Gastroesophageal sphincter (tissue), 4 donors: ENCODE results near the gene TBATA. TPM values are rescaled to one million over a fixed set of nuclear protein-coding genes. Genes with fewer than 3 reads are reported as not detected.

Source experiments
- ATAC-seq: fragments of 150-250 bp; one replicate; pipeline ENCODE4 v1.9.1; 2016; ENCODE audit warnings: mild to moderate bottlenecking, moderate library complexity
- H3K27ac ChIP-seq, 4 donors: fragments of 200-600 bp; sonication (generic) in 3 of 4; 1 replicate in 3 of 4; 2 replicates in 1 of 4; pipeline ENCODE4 v1.5.1; 2016 to 2019
- H3K27me3 ChIP-seq: fragments of 200-600 bp; sonication (generic); one replicate; pipeline ENCODE4 v1.5.1; 2019
- H3K36me3 ChIP-seq, 2 donors: fragments of 200-600 bp; sonication (generic); one replicate each; pipeline ENCODE4 v1.5.1; 2019; ENCODE audit warnings: control low read depth in 1 of 2
- H3K4me1 ChIP-seq, 3 donors: fragments of 200-600 bp; sonication (generic); 1 replicate in 2 of 3; 2 replicates in 1 of 3; pipeline ENCODE4 v1.5.1; 2016 to 2019; ENCODE audit warnings: control low read depth in 2 of 3
- H3K4me3 ChIP-seq, 2 donors: fragments of 200-600 bp; sonication (generic); one replicate each; pipeline ENCODE4 v1.5.1; 2019; ENCODE audit warnings: mild to moderate bottlenecking in 1 of 2, moderate library complexity in 1 of 2
- H3K9me3 ChIP-seq, 3 donors: fragments of 200-600 bp; sonication (generic); one replicate each; pipeline ENCODE4 v1.5.1; 2017 to 2019; ENCODE audit warnings: control low read depth in 2 of 3
- EP300 ChIP-seq: sonication (generic); formaldehyde crosslinking; IDR thresholded peaks from one replicate; pipeline ENCODE4 v1.6.1; 2017; ENCODE audit warnings: antibody characterized with exemption, mild to moderate bottlenecking
- POLR2A ChIP-seq, 2 donors: fragments of 450-650 bp; IDR thresholded peaks; one replicate each; pipeline ENCODE4 v1.6.1; 2017; ENCODE audit warnings: antibody characterized with exemption in 2 of 2, mild to moderate bottlenecking in 2 of 2, moderate library complexity in 1 of 2
- POLR2AphosphoS5 ChIP-seq: sonication (generic); formaldehyde crosslinking; IDR thresholded peaks from one replicate; pipeline ENCODE4 v1.6.1; 2017; ENCODE audit warnings: antibody characterized with exemption
- WGBS, 2 donors: methylation state at CpG; one replicate each; pipeline ENCODE4 v1.1.5; 2018; ENCODE audit warnings: low coverage in 1 of 2; 5-methylcytosine and 5-hydroxymethylcytosine counted together
- total RNA-seq, 4 donors: library from RNA; depleted of rRNA; stranded (reverse); fragments of >200 nt; gene quantifications; one replicate each; pipeline ENCODE4 v1.1.0, GENCODE V29; 2016
- TF ChIP-seq, protein P1 (sequence below), 4 experiments: fragments of 200-600 bp in 2 of 4; fragments of 450-650 bp in 2 of 4; sonication (generic) in 1 of 4; IDR thresholded peaks; one replicate each; pipeline ENCODE4 v1.5.1; 2017 to 2019; ENCODE audit warnings: antibody characterized with exemption in 4 of 4, mild to moderate bottlenecking in 2 of 4, moderate library complexity in 2 of 4

TBATA gene
- total RNA-seq, 4 donors from 2014 or later, result not detected

GRCh38 chr10:70832852-70833528, 47.8 kb upstream of the TBATA start:
- 22 to 52% methylated on average over 3 of the region's 3 CpGs for WGBS, 2 donors
- TF ChIP-seq EP300 (no peak), POLR2AphosphoS5 (no peak), POLR2A (IDR thresholded peaks at IDR 0.05) (no peak)
- TF ChIP-seq, protein P1, sequence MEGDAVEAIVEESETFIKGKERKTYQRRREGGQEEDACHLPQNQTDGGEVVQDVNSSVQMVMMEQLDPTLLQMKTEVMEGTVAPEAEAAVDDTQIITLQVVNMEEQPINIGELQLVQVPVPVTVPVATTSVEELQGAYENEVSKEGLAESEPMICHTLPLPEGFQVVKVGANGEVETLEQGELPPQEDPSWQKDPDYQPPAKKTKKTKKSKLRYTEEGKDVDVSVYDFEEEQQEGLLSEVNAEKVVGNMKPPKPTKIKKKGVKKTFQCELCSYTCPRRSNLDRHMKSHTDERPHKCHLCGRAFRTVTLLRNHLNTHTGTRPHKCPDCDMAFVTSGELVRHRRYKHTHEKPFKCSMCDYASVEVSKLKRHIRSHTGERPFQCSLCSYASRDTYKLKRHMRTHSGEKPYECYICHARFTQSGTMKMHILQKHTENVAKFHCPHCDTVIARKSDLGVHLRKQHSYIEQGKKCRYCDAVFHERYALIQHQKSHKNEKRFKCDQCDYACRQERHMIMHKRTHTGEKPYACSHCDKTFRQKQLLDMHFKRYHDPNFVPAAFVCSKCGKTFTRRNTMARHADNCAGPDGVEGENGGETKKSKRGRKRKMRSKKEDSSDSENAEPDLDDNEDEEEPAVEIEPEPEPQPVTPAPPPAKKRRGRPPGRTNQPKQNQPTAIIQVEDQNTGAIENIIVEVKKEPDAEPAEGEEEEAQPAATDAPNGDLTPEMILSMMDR (IDR thresholded peaks at IDR 0.05), result no peak
- Histone ChIP-seq H3K36me3 (peaks cover 0 to 9% of the 10 kb centered on the region in 2 donors), H3K9me3 (no peaks in the 10 kb centered on the region), H3K27me3 (no peaks in the 10 kb centered on the region), H3K27ac (no peak overlapping the region), H3K4me1 (peaks cover 0 to 35% (median 0%) of the 10 kb centered on the region in 3 donors), H3K4me3 (no peak overlapping the region)
- no peak for ATAC-seq

GRCh38 chr10:70832221-70832620, 47.0 kb upstream of the TBATA start:
- no peak for ATAC-seq
- 65 to 77% methylated on average over 3 of the region's 3 CpGs for WGBS, 2 donors
- TF ChIP-seq, protein P1 (IDR thresholded peaks at IDR 0.05), result no peak
- TF ChIP-seq POLR2AphosphoS5, result no peak

GRCh38 chr10:70830164-70830563, 45.0 kb upstream of the TBATA start:
- H3K27me3 ChIP-seq, result no peaks in the 10 kb centered on the region
- peaks cover 0 to 27% (median 0%) of the 10 kb centered on the region in 3 donors for H3K4me1 ChIP-seq
- H3K4me3 ChIP-seq, result no peak overlapping the region
- H3K36me3 ChIP-seq, result peaks cover 0 to 19% of the 10 kb centered on the region in 2 donors
- no peak for ATAC-seq
- TF ChIP-seq EP300, result no peak
- no peak for TF ChIP-seq POLR2AphosphoS5
- no peak for TF ChIP-seq POLR2A (IDR thresholded peaks at IDR 0.05)
- TF ChIP-seq, protein P1 (IDR thresholded peaks at IDR 0.05), result no peak
- H3K9me3 ChIP-seq, result no peaks in the 10 kb centered on the region
- 48 to 67% methylated on average over 3 of the region's 3 CpGs for whole genome bisulfite sequencing, 2 donors
- no peak overlapping the region for H3K27ac ChIP-seq

More at GRCh38 chr10:70832221-70832620, 47.0 kb upstream of the TBATA start:
- peaks cover 0 to 5% of the 10 kb centered on the region in 2 donors for H3K36me3 ChIP-seq
- no peak overlapping the region for H3K4me3 ChIP-seq
- H3K27me3 ChIP-seq, result no peaks in the 10 kb centered on the region
- no peaks in the 10 kb centered on the region for H3K9me3 ChIP-seq
- H3K27ac ChIP-seq, result no peak overlapping the region
- peaks cover 0 to 35% (median 0%) of the 10 kb centered on the region in 3 donors for H3K4me1 ChIP-seq

GRCh38 chr10:70829543-70829942, 44.4 kb upstream of the TBATA start:
- H3K4me1 ChIP-seq, result peaks cover 0 to 27% (median 0%) of the 10 kb centered on the region in 3 donors
- ATAC-seq, result no peak
- TF ChIP-seq POLR2AphosphoS5, result no peak
- no peak overlapping the region for H3K4me3 ChIP-seq
- H3K27ac ChIP-seq, result no peak overlapping the region
- H3K9me3 ChIP-seq, result no peaks in the 10 kb centered on the region
- no peaks in the 10 kb centered on the region for H3K27me3 ChIP-seq
- 33 to 43% methylated on average over 3 to 5 of the region's 5 CpGs for WGBS, 2 donors
- H3K36me3 ChIP-seq, result peaks cover 0 to 22% of the 10 kb centered on the region in 2 donors

- Histone ChIP-seq H3K4me3 (no peak overlapping the region), H3K4me1 (peaks cover 0 to 27% (median 0%) of the 10 kb centered on the region in 3 donors), H3K36me3 (peaks cover 0 to 22% of the 10 kb centered on the region in 2 donors), H3K27me3 (no peaks in the 10 kb centered on the region), H3K27ac (no peak overlapping the region), H3K9me3 (no peaks in the 10 kb centered on the region)
- WGBS, 2 donors, result 86 to 89% methylated on average over 3 to 4 of the region's 4 CpGs
- TF ChIP-seq, protein P1 (IDR thresholded peaks at IDR 0.05), result no peak
- TF ChIP-seq EP300, result no peak
- no peak for TF ChIP-seq POLR2A (IDR thresholded peaks at IDR 0.05)
- no peak for TF ChIP-seq POLR2AphosphoS5
- no peak for ATAC-seq
Measured at GRCh38 chr10:70828923-70829322, 43.7 kb upstream of the TBATA start.
